ENCODE data around the gene LRRC59.

Gene LRRC59

GRCh38 chr17:50345432-50346312 is 51.7 kb downstream of the LRRC59 start, which contains the start of gene XYLT2:
TSS of gene XYLT2 (plus strand) at chr17:50346126. CDS start at chr17:50346141, 15 bp downstream.
- DNase-seq, result peak; percentile 93

GRCh38 chr17:50344731-50345365 is 52.5 kb downstream of the LRRC59 start:
- DNase-seq, result peak; percentile 57

GRCh38 chr17:50339381-50339780 is 57.9 kb downstream of the LRRC59 start:
- DNase-seq, result no peak

- no peak for DNase-seq
These were observed 58.7 kb downstream of the LRRC59 start for GRCh38 chr17:50338645-50339044.

GRCh38 chr17:50337956-50338355 is 59.4 kb downstream of the LRRC59 start:
- peak; percentile 40 for DNase-seq

- DNase-seq, result peak; percentile 54
These were observed 63.8 kb downstream of the LRRC59 start for GRCh38 chr17:50333291-50334057.

- peak; percentile 49 for DNase-seq
These were observed 65.1 kb downstream of the LRRC59 start for GRCh38 chr17:50332196-50332595.

All from islet precursor cell (in vitro differentiated cells).